Fibroblast of skin of scalp (primary cell): ENCODE measurements around the gene FCHSD2.
"Not testable (repeated sequence)": the region's sequence is repeated elsewhere in the genome, so short reads cannot be mapped to it uniquely, and the experiment has no call there.

ENCODE experiments used
- DNase-seq: peaks from one replicate; pipeline ENCODE4 v3.0.0-alpha.2; 2013

Gene FCHSD2

GRCh38 chr11:72831521-72832300 is 310.4 kb downstream of the FCHSD2 start:
- peak; percentile 83 for DNase-seq

DNA sequence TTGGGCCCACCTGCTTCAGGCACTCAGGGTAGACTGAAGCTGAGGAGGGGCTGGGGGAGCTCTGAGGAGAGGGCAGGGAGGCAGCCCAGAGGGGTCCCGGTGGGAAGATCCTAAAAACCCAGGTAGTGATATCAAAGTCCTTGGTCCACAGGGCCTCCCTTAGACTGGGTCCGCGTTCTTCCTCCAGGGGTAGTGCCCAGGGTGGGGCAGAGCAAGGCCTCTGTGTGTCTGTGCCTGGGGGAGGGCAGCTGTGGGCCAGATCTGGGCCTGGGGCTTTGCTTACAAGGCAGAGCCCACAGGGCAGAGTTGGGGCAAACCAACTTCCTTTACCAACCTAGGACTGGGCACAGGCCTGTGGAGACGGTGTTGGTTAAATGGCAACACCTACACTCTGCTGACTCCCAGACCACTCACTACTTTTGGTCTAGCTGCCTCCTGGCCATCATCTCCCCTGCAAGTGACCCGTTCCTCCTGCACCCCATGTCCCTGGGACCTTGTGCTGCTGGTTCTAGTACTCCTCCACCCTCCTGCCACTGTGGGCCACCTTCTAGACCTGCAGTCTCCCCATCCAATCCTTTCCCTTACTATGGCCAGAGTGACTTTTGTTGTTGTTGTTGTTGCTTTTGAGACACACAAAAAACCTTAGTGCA is 312.1 kb downstream of the FCHSD2 start:
- no peak for DNase-seq

DNA sequence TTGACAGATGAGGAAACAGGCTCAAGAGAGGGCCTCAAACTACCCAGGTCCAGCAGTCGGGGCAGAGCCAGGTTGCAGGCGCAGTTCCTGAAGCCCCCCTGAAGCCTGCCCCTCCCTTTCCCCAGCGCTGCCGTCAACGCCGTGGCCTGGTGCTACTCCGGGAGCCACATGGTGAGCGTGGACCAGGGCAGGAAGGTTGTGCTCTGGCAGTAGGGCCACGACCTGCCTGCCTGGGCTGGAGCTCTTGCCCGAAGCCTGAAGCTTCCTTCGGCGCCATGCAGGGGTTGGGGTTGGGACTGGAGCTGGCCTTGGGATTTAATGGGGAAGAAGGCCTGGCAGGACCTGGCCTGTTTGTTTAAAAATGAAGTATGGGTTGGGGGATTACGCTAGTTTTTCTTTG is 312.9 kb downstream of the FCHSD2 start:
- DNase-seq, result no peak

- DNase-seq, result no peak
These were observed 313.4 kb downstream of the FCHSD2 start for GRCh38 chr11:72828692-72829101.

- DNase-seq, result no peak
These were observed 314.0 kb downstream of the FCHSD2 start for GRCh38 chr11:72828081-72828567.

- DNase-seq, result not testable (repeated sequence)
These were observed 314.5 kb downstream of the FCHSD2 start for GRCh38 chr11:72827656-72828055.

DNA sequence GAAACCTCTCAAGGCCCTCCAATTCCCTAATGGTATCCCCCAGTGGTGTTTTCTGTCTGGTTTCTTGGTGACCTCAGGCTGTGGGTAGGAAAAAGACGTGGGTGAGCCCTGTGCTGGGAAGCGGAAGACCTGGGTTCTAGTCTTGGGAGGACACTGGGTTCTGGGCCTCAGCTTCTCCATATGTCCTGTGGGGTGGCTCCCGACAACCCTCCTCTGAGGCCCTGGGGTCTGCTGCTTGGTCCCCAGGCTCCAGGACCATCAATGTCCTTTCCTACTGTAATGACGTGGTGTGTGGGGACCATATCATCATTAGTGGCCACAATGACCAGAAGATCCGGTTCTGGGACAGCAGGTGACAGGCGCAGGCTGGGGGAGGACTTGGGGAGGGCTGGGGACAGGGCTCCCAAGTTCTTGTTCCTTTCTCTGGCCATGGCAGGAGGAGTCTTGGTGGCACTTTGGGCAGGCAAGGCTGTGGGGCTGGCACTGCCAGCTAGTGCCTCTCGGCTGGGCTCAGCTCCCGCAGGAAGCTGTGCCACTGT is 315.1 kb downstream of the FCHSD2 start:
- DNase-seq, result no peak

DNA sequence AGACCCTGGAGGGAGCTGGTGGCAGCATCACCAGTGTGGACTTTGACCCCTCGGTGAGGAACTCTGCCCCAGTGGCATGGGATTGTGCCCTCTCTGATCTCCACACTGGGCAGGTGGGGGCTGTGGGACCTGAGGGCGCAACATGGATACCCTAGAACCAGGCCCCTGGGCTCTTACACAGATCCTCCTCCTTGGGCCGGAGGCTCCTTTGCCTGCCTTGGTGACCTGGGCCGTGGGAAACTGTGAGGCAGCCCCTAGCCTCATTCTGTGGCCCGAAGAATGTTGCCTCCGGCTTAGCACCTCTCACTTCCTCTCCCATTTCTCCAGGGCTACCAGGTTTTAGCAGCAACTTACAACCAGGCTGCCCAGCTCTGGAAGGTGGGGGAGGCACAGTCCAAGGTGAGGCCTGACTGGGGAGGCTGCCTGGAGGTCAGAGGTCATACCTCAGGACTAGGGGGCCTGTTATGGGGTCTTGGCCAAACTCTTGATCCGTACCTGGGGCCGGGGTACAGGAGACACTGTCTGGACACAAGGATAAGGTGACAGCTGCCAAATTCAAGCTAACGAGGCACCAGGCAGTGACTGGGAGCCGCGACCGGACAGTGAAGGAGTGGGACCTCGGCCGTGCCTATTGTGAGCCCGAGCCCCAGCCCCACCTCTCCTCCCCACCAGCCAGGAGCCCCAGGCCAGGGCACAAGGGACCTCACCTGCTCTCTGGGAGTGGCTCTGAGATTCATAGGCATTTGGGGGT is 315.8 kb downstream of the FCHSD2 start:
- DNase-seq, result no peak

DNA sequence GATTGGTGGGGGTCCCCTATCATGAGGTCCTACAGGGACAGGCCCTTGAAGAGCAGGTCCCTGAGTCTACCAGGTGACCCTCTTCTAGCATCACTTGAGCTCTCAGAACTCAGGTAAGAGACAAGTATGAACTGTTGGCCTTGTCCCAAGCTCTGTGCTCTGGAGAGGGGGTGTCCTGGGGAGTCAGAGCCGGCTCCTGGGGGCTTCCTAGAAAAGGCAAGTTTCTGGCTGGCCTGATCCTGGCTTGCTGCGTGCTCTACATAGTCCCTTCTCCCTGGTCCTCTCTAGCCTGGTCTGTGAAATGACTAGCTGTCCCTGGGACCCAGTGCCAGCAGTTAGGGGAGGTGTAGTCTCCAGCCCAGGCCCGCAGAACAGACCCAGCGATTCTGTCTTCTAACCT is 316.5 kb downstream of the FCHSD2 start:
- no peak for DNase-seq

DNA sequence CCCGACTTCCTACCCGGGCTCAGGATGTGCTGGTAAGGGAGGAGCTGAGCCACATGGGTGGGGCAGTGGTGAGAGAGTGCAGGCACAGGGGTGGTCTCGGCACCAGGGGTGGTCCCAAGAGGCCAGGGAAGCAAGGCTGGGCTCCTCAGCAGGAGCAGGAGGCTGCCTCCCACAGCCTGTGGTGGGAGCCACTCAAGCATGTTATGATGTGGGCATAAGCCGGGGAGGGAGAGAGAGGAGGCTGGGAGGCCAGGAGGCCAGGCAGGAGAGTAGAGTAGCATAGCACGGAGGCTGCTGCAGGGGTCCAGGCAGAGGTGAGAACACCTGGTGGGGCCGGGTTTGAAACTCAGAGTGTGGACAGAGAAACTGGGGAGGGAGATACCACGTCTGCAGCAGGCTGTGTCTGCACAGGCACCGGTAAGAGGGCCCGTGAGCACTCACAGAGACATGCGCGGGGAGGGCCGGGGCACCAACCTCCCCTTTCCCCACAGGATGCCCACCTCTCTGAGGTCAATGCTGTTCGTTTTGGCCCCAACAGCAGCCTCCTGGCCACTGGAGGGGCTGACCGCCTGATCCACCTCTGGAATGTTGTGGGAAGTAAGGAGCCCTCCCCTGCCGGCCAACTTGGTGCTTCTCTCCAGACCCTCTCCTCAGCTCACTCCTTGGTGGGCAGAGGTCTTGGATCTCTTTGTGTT is 317.2 kb downstream of the FCHSD2 start:
- no peak for DNase-seq

DNA sequence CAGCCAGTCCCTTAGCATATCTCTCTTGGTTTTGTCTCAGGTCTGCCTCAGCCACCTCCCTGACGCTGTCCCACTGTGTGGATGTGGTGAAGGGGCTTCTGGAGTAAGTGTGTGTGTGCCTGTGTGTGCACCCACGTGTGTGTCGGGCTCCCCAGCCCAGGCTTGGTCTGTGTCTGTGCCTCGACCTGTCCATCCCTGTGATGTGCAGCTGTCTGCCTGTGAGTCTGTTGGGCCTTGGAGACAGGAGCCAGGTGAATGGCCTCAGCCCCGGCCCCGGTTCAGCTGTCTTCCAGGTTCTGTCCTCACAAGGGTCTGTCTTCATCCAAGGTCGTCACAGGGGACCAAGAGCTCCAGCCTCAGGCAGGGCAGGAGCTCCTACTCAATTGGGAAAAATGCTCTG is 318.1 kb downstream of the FCHSD2 start:
- DNase-seq, result no peak

GRCh38 chr11:72823105-72823804 is 318.9 kb downstream of the FCHSD2 start:
- no peak for DNase-seq

- DNase-seq, result peak; percentile 85
These were observed 320.0 kb downstream of the FCHSD2 start for GRCh38 chr11:72821920-72822799.

- no peak for DNase-seq
These were observed 320.7 kb downstream of the FCHSD2 start for GRCh38 chr11:72821221-72821919.

GRCh38 chr11:72820439-72821139 is 321.5 kb downstream of the FCHSD2 start:
- no peak for DNase-seq

DNA sequence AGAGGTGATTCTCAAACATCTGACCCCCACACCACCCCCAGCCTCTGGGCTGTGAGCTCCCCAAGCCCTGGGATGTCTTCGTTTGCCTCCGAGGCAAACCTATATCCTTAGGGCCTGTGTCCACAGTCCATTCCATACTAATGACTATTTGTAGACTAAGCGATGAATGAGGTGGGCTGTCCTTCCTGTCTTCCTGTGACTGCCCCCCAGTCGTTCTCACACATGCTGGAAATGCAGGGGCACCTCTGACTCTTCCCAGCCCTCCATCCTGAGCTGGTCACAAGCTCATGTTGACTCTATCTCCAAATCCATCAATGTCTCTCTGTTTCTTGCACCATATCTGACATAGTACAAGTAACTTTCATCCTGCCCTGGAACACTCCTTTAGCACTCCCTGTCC is 323.1 kb downstream of the FCHSD2 start:
- no peak for DNase-seq

GRCh38 chr11:72817966-72818365 is 324.2 kb downstream of the FCHSD2 start:
- DNase-seq, result no peak

DNA sequence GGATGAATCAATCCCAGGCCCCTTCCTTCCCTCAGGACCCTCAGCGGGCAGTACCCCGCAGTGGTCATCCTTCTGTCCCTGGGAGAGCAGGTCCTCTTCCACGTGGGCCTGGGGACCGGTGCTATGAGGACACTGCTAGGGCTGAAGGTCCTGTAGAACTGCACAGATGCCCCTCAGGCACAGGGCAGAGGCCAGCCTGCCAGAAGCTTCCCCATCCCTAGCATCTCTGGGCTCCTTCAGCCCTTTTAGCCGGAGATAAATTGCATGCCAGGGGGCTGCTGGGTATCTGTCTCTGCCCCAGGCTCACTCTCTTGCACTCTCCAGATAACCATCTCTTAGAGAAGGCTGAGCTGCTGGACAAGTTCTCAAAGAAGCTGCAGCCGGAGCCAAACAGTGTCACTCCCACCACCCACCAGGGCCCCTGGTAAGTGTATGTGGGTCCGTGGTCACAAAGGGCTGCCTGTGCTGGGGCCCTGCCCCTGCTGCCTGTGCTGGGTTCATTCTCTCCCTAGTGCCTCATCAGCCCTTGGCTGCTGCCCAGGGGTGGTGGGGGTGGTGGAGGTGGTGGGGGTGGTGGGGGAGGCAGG is 325.6 kb downstream of the FCHSD2 start:
- peak; percentile 35 for DNase-seq

GRCh38 chr11:72815110-72815618 is 327.0 kb downstream of the FCHSD2 start:
- DNase-seq, result no peak
